ENCODE measurements around the gene EGLN2. TPM values are rescaled to one million over a fixed set of nuclear protein-coding genes. Genes with fewer than 3 reads are reported as not detected.
"Not testable (repeated sequence)": the region's sequence is repeated elsewhere in the genome, so short reads cannot be mapped to it uniquely, and the experiment has no call there.

The EGLN2 gene
- total and polyA plus RNA-seq, 9 of the 15 experiments (the other 6 are each of a cell fraction or from before 2014, with no cell fraction given): 9.6 to 114 (median 71.0) TPM

- TF ChIP-seq KLF16 (IDR thresholded peaks at IDR 0.05) (peak; percentile 90), CBFA2T2 (conservative IDR thresholded peaks at IDR 0.05) (peak; percentile 92), CTCF (IDR thresholded peaks at IDR 0.05 in 2 of 3, conservative IDR thresholded peaks at IDR 0.05 in 1 of 3; ENCODE audit: insufficient read depth in 2 of 3, low read depth in 1 of 3, low read length in 3 of 3) (peak in 1 of 3 experiments; percentile 6; a peak in 1 of 6 replicates), NRF1 (conservative IDR thresholded peaks at IDR 0.05 in 1 of 2, IDR thresholded peaks at IDR 0.05 in 1 of 2) (peak in 1 of 2 experiments; percentile 22; a peak in 1 of 4 replicates), ZNF239 (CRISPR knock-in tag; IDR thresholded peaks at IDR 0.05) (peak; percentile 75; the same call in 1 of the 2 replicates), NR4A1 (CRISPR knock-in tag; IDR thresholded peaks at IDR 0.05) (0 out of 2 replicates have a peak, but pooled peaks have one; percentile 67), NR4A1 (tag; IDR thresholded peaks at IDR 0.05) (peak; percentile 93), PML (IDR thresholded peaks at IDR 0.05; ENCODE audit: low read length) (peak; percentile 60; the same call in 1 of the 2 replicates), CBFA2T3 (IDR thresholded peaks at IDR 0.05) (peak; percentile 95), CREB3 (tag; conservative IDR thresholded peaks at IDR 0.05; ENCODE audit: low read depth) (peak; percentile 92), FOXP1 (CRISPR knock-in tag; IDR thresholded peaks at IDR 0.05) (peak; percentile 77), RAD21 (CRISPR knock-in tag; conservative IDR thresholded peaks at IDR 0.05 in 1 of 2, IDR thresholded peaks at IDR 0.05 in 1 of 2) (peak; percentile 43 to 47), GMEB1 (CRISPR knock-in tag; IDR thresholded peaks at IDR 0.05) (peak; percentile 36; the same call in 1 of the 2 replicates), MTA3 (IDR thresholded peaks at IDR 0.05; ENCODE audit: borderline replicate concordance) (peak; percentile 83), KDM5B (IDR thresholded peaks at IDR 0.05; ENCODE audit: insufficient replicate concordance, low read depth, low read length) (peak; percentile 15), CREB1 (IDR thresholded peaks at IDR 0.05) (peak; percentile 38; the same call in 1 of the 2 replicates), ZNF668 (CRISPR knock-in tag; IDR thresholded peaks at IDR 0.05) (peak; percentile 56; the same call in 1 of the 2 replicates), SMARCA4 (IDR thresholded peaks at IDR 0.05) (peak; percentile 95), ERF (CRISPR knock-in tag; IDR thresholded peaks at IDR 0.05) (0 out of 2 replicates have a peak, but pooled peaks have one; percentile 67), ZNF445 (CRISPR knock-in tag; IDR thresholded peaks at IDR 0.05; ENCODE audit: low read depth) (0 out of 2 replicates have a peak, but pooled peaks have one; percentile 13), BCL6 (CRISPR knock-in tag; IDR thresholded peaks at IDR 0.05) (peak; percentile 60; the same call in 1 of the 2 replicates), ZNF644 (tag; IDR thresholded peaks at IDR 0.05; ENCODE audit: low read depth) (peak; percentile 94), CTBP1 (IDR thresholded peaks at IDR 0.05; ENCODE audit: borderline replicate concordance) (peak; percentile 99), SMAD4 (CRISPR knock-in tag; conservative IDR thresholded peaks at IDR 0.05) (peak; percentile 95)
- TF ChIP-seq CREB1 (CRISPR knock-in tag; IDR thresholded peaks at IDR 0.05): not testable (repeated sequence)
These were observed 23.9 kb downstream of the EGLN2 start (continued) for GRCh38 chr19:40822704-40823553.

Data from K562 (cell line).